OCI-LY3 (cell line): Measurements from ENCODE around the gene CD40LG.

Source experiments
- EZH2phosphoT487 ChIP-seq: fragments of 200-600 bp; shearing (Covaris generic); IDR thresholded peaks from 2 replicates; pipeline ENCODE4 v1.6.1; 2018; ENCODE audit warnings: antibody characterized with exemption, mixed run types, low read depth
- TF ChIP-seq, protein P1 (sequence below): fragments of 200-600, 300-600 bp; sonication (generic); IDR thresholded peaks from 2 replicates; pipeline ENCODE4 v1.5.1; 2014; ENCODE audit warnings: antibody characterized with exemption, low read length, low read depth

DNA sequence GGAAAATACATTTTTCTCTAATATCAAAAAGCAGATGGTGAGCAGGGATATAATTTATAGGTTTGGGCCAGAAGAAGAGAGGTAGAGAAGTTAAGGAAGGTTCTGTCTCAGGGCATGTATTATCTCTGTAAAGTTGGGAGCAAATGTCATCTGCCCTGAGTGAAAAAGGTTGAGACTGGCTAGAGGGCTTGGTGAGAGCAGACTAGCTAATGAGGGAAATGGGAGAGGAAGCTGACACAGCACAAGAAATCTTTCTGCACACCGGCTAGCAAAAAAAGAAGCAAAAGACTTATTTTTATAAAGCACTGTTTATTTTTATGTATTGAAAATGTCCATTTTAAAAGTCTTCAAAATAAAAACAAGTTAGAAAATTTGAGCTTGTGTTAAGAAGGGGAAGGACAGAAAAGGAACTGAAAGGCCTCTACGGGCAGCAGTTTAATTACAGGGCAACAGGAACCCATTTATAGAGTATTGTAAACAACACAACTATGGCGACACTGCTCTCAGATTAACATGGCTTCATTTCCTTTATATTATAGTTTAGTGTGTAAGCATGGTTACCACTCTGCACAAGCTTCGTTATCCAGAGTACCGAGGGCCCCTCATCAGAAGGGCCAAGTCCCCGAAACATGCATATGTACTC is 17.4 kb downstream of the CD40LG start:
- TF ChIP-seq, protein P1, sequence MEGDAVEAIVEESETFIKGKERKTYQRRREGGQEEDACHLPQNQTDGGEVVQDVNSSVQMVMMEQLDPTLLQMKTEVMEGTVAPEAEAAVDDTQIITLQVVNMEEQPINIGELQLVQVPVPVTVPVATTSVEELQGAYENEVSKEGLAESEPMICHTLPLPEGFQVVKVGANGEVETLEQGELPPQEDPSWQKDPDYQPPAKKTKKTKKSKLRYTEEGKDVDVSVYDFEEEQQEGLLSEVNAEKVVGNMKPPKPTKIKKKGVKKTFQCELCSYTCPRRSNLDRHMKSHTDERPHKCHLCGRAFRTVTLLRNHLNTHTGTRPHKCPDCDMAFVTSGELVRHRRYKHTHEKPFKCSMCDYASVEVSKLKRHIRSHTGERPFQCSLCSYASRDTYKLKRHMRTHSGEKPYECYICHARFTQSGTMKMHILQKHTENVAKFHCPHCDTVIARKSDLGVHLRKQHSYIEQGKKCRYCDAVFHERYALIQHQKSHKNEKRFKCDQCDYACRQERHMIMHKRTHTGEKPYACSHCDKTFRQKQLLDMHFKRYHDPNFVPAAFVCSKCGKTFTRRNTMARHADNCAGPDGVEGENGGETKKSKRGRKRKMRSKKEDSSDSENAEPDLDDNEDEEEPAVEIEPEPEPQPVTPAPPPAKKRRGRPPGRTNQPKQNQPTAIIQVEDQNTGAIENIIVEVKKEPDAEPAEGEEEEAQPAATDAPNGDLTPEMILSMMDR = no peak
- no peak for TF ChIP-seq EZH2phosphoT487
